Tibial artery (tissue), 4 donors: Measurements from ENCODE around the gene PIK3CD.
"Not testable (repeated sequence)": the region's sequence is repeated elsewhere in the genome, so short reads cannot be mapped to it uniquely, and the experiment has no call there.

Experiments used
- DNase-seq, 2 donors: peaks; one replicate each; pipeline ENCODE4 v3.0.0-alpha.2; 2019
- H3K27ac ChIP-seq, 2 donors: fragments of 200-600 bp; sonication (generic) in 1 of 2; 1 replicate in 1 of 2; 2 replicates in 1 of 2; pipeline ENCODE4 v1.5.1; 2018 to 2019; ENCODE audit warnings: mild to moderate bottlenecking in 1 of 2
- H3K27me3 ChIP-seq, 2 donors: fragments of 200-600 bp; sonication (generic) in 1 of 2; one replicate each; pipeline versions ENCODE4 v1.5.1 to v1.6.0; 2016 to 2019
- H3K36me3 ChIP-seq, 3 donors: fragments of 200-600 bp; sonication (generic) in 2 of 3; one replicate each; pipeline ENCODE4 v1.5.1; 2016 to 2019; ENCODE audit warnings: mild to moderate bottlenecking in 2 of 3
- H3K4me1 ChIP-seq, 4 donors: fragments of 200-600 bp; sonication (generic) in 2 of 4; 1 replicate in 3 of 4; 2 replicates in 1 of 4; pipeline ENCODE4 v1.5.1; 2016 to 2019
- H3K4me3 ChIP-seq, 2 donors: fragments of 200-600 bp; sonication (generic) in 1 of 2; 1 replicate in 1 of 2; 2 replicates in 1 of 2; pipeline ENCODE4 v1.5.1; 2018 to 2019; ENCODE audit warnings: mild to moderate bottlenecking in 2 of 2
- H3K9me3 ChIP-seq, 3 donors: fragments of 200-600 bp; sonication (generic) in 1 of 3; one replicate each; pipeline ENCODE4 v1.5.1; 2016 to 2019
- CTCF ChIP-seq, 2 experiments: fragments of 200-600 bp in 1 of 2; fragments of 450-650 bp in 1 of 2; IDR thresholded peaks; one replicate each; pipeline ENCODE4 v1.5.1; 2017 to 2019; ENCODE audit warnings: antibody characterized with exemption in 2 of 2, mild to moderate bottlenecking in 1 of 2, moderate library complexity in 1 of 2
- intact Hi-C: fragments of 100-400 bp; cut with DNase I; formaldehyde crosslinking; loops from one replicate; pipeline ENCODE4 v1.15.0; 2023; ENCODE audit warnings: low total_unique reads

PIK3CD gene

GRCh38 chr1:9671377-9672140 lies 20.0 kb downstream of the PIK3CD start:
- intact Hi-C loops: no loop called here
- H3K27me3 ChIP-seq: peaks cover 0 to 26% of the 10 kb centered on the region in 2 donors
- H3K4me3 ChIP-seq: no peak overlapping the region
- H3K36me3 ChIP-seq: no peaks in the 10 kb centered on the region
- no peak for TF ChIP-seq CTCF (IDR thresholded peaks at IDR 0.05)
- DNase-seq: no peak
- no peak overlapping the region for H3K27ac ChIP-seq
- no peaks in the 10 kb centered on the region for H3K9me3 ChIP-seq
- H3K4me1 ChIP-seq: no peaks in the 10 kb centered on the region

GRCh38 chr1:9672444-9672843 lies 20.9 kb downstream of the PIK3CD start:
- H3K27me3 ChIP-seq: peaks cover 0 to 21% of the 10 kb centered on the region in 2 donors
- no peak for DNase-seq
- H3K27ac ChIP-seq: no peak overlapping the region
- TF ChIP-seq CTCF (IDR thresholded peaks at IDR 0.05): no peak
- intact Hi-C loops: no loop called here
- H3K4me1 ChIP-seq: no peaks in the 10 kb centered on the region
- no peaks in the 10 kb centered on the region for H3K9me3 ChIP-seq
- no peak overlapping the region for H3K4me3 ChIP-seq
- no peaks in the 10 kb centered on the region for H3K36me3 ChIP-seq

- no peak for TF ChIP-seq CTCF (IDR thresholded peaks at IDR 0.05)
- Histone ChIP-seq H3K4me3 (no peak overlapping the region), H3K36me3 (no peaks in the 10 kb centered on the region), H3K9me3 (no peaks in the 10 kb centered on the region), H3K27me3 (peaks cover 0 to 5% of the 10 kb centered on the region in 2 donors), H3K4me1 (no peaks in the 10 kb centered on the region), H3K27ac (no peak overlapping the region)
- intact Hi-C loops: no loop called here
- no peak for DNase-seq
Observed at GRCh38 chr1:9675393-9675792, 23.9 kb downstream of the PIK3CD start.

DNA sequence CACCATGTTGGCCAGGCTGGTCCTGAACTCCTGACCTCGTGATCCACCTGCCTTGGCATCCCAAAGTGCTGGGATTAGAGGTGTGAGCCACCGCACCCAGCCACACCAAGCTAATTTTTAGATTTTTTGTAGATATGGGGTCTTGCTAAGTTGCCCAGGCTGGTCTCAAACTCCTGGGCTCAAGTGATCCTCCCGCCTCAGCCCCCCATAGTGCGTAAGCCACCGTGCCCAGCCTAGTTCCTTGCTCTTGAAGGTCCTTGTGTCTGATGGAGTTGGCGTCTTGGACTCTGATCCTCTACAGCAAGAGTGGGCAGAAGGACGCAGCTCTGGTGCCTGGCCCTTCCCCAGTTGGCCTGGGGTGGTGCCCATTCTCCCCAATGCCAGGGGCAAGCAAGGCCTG lies 24.6 kb downstream of the PIK3CD start:
- H3K4me1 ChIP-seq, H3K27me3 ChIP-seq, H3K36me3 ChIP-seq, DNase-seq, H3K9me3 ChIP-seq, H3K4me3 ChIP-seq, intact Hi-C loops, H3K27ac ChIP-seq: not testable (repeated sequence)

DNA sequence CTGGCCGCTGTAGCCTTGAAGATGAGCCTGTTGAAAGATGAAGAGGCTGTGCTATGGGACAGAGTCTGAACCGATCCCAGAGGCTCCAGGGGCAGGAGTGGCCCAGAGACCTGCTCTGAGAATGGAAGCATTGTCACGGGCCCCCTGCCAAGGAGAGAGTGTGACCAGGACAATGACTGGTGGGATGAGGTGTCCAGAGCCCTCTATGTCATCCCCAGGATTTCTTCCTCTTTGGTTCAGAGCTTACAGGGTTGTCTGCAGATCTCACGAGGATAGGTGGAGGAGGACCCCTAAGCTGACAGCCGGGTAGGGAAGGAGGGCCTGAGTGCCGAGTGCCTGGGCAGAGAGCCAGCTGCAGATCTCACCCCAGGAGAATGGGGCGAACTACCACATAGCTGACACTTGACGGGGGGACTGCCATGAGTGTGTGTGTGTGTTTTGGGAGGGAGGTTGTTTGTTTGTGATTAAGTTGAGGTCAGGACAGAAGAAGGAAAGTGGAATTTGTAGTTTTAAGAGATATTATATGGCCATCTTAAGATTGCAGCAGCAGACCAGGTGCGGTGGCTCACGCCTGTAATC lies 25.4 kb downstream of the PIK3CD start:
- Histone ChIP-seq H3K27me3 (peaks cover 0 to 5% of the 10 kb centered on the region in 2 donors), H3K4me1 (no peaks in the 10 kb centered on the region), H3K27ac (no peak overlapping the region), H3K36me3 (no peaks in the 10 kb centered on the region), H3K4me3 (no peak overlapping the region), H3K9me3 (no peaks in the 10 kb centered on the region)
- TF ChIP-seq CTCF (IDR thresholded peaks at IDR 0.05): no peak
- intact Hi-C loops: no loop called here
- DNase-seq: no peak

DNA sequence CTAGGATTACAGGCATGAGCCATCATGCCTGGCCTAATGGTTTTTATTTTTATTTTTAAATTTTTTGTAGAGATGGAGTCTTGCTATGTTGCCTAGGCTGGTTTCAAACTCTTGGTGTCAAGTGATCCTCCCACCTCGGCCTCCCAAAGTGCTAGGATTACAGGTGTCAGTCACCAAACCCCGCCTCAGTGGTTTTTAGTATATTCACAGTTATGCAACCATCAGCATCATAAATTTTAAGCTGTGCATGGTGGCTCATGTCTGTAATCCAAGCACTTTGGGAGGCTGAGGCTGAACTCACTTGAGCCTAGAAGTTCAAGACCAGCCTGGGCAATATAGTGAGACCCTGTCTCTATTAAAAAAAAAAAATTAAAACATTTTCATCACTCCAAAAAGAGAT lies 28.6 kb downstream of the PIK3CD start:
- no peaks in the 10 kb centered on the region for H3K9me3 ChIP-seq
- peaks cover 0 to 2% of the 10 kb centered on the region in 2 donors for H3K27me3 ChIP-seq
- no peak for DNase-seq
- H3K4me3 ChIP-seq: no peak overlapping the region
- TF ChIP-seq CTCF (IDR thresholded peaks at IDR 0.05): no peak
- intact Hi-C loops: no loop called here
- H3K36me3 ChIP-seq: no peaks in the 10 kb centered on the region
- H3K4me1 ChIP-seq: no peaks in the 10 kb centered on the region
- H3K27ac ChIP-seq: no peak overlapping the region
